Upper lobe of left lung (tissue), 6 donors: ENCODE results near the gene PIGP. TPM values are rescaled to one million over a fixed set of nuclear protein-coding genes. Genes with fewer than 3 reads are reported as not detected.

Experiments used
- ATAC-seq, 2 donors: fragments of 200-7000 bp; cut with Tn5 transposase; one replicate each; pipeline ENCODE4 v1.9.1; 2022; ENCODE audit warnings: mild to moderate bottlenecking in 2 of 2, moderate library complexity in 2 of 2; ENCODE audit not compliant: low FRiP score in 2 of 2
- DNase-seq, 2 donors: peaks; one replicate each; pipeline ENCODE4 v3.0.0-alpha.2; 2019 to 2020
- H3K27ac ChIP-seq, 4 donors: fragments of 200-600 bp; sonication (generic); one replicate each; pipeline ENCODE4 v1.5.1; 2016 to 2019
- H3K27me3 ChIP-seq, 4 donors: fragments of 200-600 bp; sonication (generic); one replicate each; pipeline ENCODE4 v1.5.1; 2017 to 2019
- H3K36me3 ChIP-seq, 4 donors: fragments of 200-600 bp; sonication (generic); one replicate each; pipeline ENCODE4 v1.5.1; 2016 to 2019
- H3K4me1 ChIP-seq, 4 donors: fragments of 200-600 bp; sonication (generic); one replicate each; pipeline ENCODE4 v1.5.1; 2018 to 2019
- H3K4me3 ChIP-seq, 4 donors: fragments of 200-600 bp; sonication (generic); one replicate each; pipeline ENCODE4 v1.5.1; 2017 to 2019; ENCODE audit warnings: mild to moderate bottlenecking in 2 of 4, moderate library complexity in 1 of 4
- H3K9me3 ChIP-seq, 4 donors: fragments of 200-600 bp; sonication (generic); one replicate each; pipeline ENCODE4 v1.5.1; 2018 to 2019
- CTCF ChIP-seq, 6 experiments: fragments of 450-650 bp in 4 of 6; fragments of 200-600 bp in 2 of 6; sonication (generic) in 2 of 6; IDR thresholded peaks; one replicate each; pipeline ENCODE4 v1.5.1; 2016 to 2019; ENCODE audit warnings: antibody characterized with exemption in 6 of 6
- EP300 ChIP-seq, 4 donors: sonication (generic); formaldehyde crosslinking; IDR thresholded peaks; one replicate each; pipeline ENCODE4 v1.5.1; 2017; ENCODE audit warnings: antibody characterized with exemption in 4 of 4, control low read depth in 2 of 4
- POLR2A ChIP-seq, 4 donors: fragments of 450-650 bp; IDR thresholded peaks; one replicate each; pipeline ENCODE4 v1.5.1; 2016 to 2017; ENCODE audit warnings: antibody characterized with exemption in 4 of 4, mild to moderate bottlenecking in 2 of 4
- POLR2AphosphoS5 ChIP-seq, 2 donors: sonication (generic); formaldehyde crosslinking; IDR thresholded peaks; one replicate each; pipeline ENCODE4 v1.5.1; 2017; ENCODE audit warnings: antibody characterized with exemption in 2 of 2
- WGBS, 2 donors: methylation state at CpG; one replicate each; pipeline ENCODE4 v1.1.5; 2017 to 2018; 5-methylcytosine and 5-hydroxymethylcytosine counted together
- total RNA-seq, 6 donors: library from RNA; depleted of rRNA in 4 of 6; stranded (reverse); fragments of >200 nt in 4 of 6; gene quantifications; one replicate each; pipeline versions ENCODE4 v1.1.0 to v1.2.1, GENCODE V29; 2016 to 2021
- donor health status: DM: no; HTN: no; CAD: no; lungs with moderate emphysema.
- donor health status: DM: no; HTN: yes; CAD: no; lungs with severe emphysema.

The PIGP gene
- total RNA-seq, 6 donors from 2014 or later, result 3.1 to 33.1 (median 12.6) TPM

GRCh38 chr21:37062593-37062935, 10.3 kb downstream of the PIGP start:
- no peaks in the 10 kb centered on the region for H3K9me3 ChIP-seq
- peaks cover 0 to 13% (median 3%) of the 10 kb centered on the region in 4 donors for H3K36me3 ChIP-seq
- H3K27ac ChIP-seq, result no peak overlapping the region
- TF ChIP-seq POLR2AphosphoS5 (IDR thresholded peaks at IDR 0.05), result no peak
- no peak for TF ChIP-seq EP300 (IDR thresholded peaks at IDR 0.05)
- TF ChIP-seq POLR2A (IDR thresholded peaks at IDR 0.05), result no peak
- no peak for TF ChIP-seq CTCF (IDR thresholded peaks at IDR 0.05)
- ATAC-seq (no peak), DNase-seq (no peak)
- H3K27me3 ChIP-seq, result no peaks in the 10 kb centered on the region
- peaks cover 0 to 8% (median 2%) of the 10 kb centered on the region in 4 donors for H3K4me1 ChIP-seq
- H3K4me3 ChIP-seq, result no peak overlapping the region
- WGBS, 2 donors, result 85 to 91% methylated on average over 6 of the region's 6 CpGs

- Histone ChIP-seq H3K4me1 (peaks cover 0 to 8% (median 2%) of the 10 kb centered on the region in 4 donors), H3K9me3 (no peaks in the 10 kb centered on the region), H3K27ac (no peak overlapping the region), H3K4me3 (no peak overlapping the region), H3K27me3 (no peaks in the 10 kb centered on the region), H3K36me3 (peaks cover 0 to 13% (median 3%) of the 10 kb centered on the region in 4 donors)
- ATAC-seq (no peak), DNase-seq (no peak)
- WGBS, 2 donors, result 72 to 84% methylated on average over 7 of the region's 7 CpGs
- no peak for TF ChIP-seq POLR2A (IDR thresholded peaks at IDR 0.05)
- no peak for TF ChIP-seq POLR2AphosphoS5 (IDR thresholded peaks at IDR 0.05)
- no peak for TF ChIP-seq EP300 (IDR thresholded peaks at IDR 0.05)
- no peak for TF ChIP-seq CTCF (IDR thresholded peaks at IDR 0.05)
Observed at GRCh38 chr21:37061926-37062592, 10.8 kb downstream of the PIGP start.

GRCh38 chr21:37060296-37060695, 12.6 kb downstream of the PIGP start:
- H3K27me3 ChIP-seq, result no peaks in the 10 kb centered on the region
- DNase-seq, result peak in 1 of 2 donors; percentile 75
- no peak overlapping the region for H3K4me3 ChIP-seq
- ATAC-seq, result peak; percentile 89 to 90
- no peaks in the 10 kb centered on the region for H3K9me3 ChIP-seq
- WGBS, 2 donors, result 93 to 100% methylated on average over 1 of the region's 1 CpG
- TF ChIP-seq POLR2AphosphoS5 (IDR thresholded peaks at IDR 0.05), result peak in 1 of 2 donors; percentile 31
- no peak for TF ChIP-seq EP300 (IDR thresholded peaks at IDR 0.05)
- H3K27ac ChIP-seq, result no peak overlapping the region
- peaks cover 0 to 8% (median 2%) of the 10 kb centered on the region in 4 donors for H3K4me1 ChIP-seq
- H3K36me3 ChIP-seq, result peaks cover 0 to 4% (median under 1%) of the 10 kb centered on the region in 4 donors

- no peaks in the 10 kb centered on the region for H3K27me3 ChIP-seq
- TF ChIP-seq POLR2AphosphoS5 (IDR thresholded peaks at IDR 0.05), result no peak
- TF ChIP-seq CTCF (IDR thresholded peaks at IDR 0.05), result no peak
- no peak for TF ChIP-seq POLR2A (IDR thresholded peaks at IDR 0.05)
- TF ChIP-seq EP300 (IDR thresholded peaks at IDR 0.05), result no peak
- DNase-seq, result no peak
- no peaks in the 10 kb centered on the region for H3K9me3 ChIP-seq
- ATAC-seq, result no peak
- H3K4me1 ChIP-seq, result peaks cover 0 to 8% (median 2%) of the 10 kb centered on the region in 4 donors
- no peaks in the 10 kb centered on the region for H3K36me3 ChIP-seq
- H3K27ac ChIP-seq, result no peak overlapping the region
- H3K4me3 ChIP-seq, result no peak overlapping the region
- WGBS, 2 donors, result 65 to 83% methylated on average over 5 of the region's 5 CpGs
Observed at GRCh38 chr21:37059181-37059580, 13.7 kb downstream of the PIGP start.

- TF ChIP-seq EP300 (IDR thresholded peaks at IDR 0.05), result no peak
- no peaks in the 10 kb centered on the region for H3K36me3 ChIP-seq
- no peak overlapping the region for H3K4me3 ChIP-seq
- no peaks in the 10 kb centered on the region for H3K27me3 ChIP-seq
- no peaks in the 10 kb centered on the region for H3K9me3 ChIP-seq
- H3K27ac ChIP-seq, result no peak overlapping the region
- peaks cover 0 to 8% (median 2%) of the 10 kb centered on the region in 4 donors for H3K4me1 ChIP-seq
- WGBS, 2 donors, result 53 to 54% methylated on average over 2 of the region's 2 CpGs
- ATAC-seq (peak in 1 of 2 donors; percentile 45), DNase-seq (no peak)
Observed at GRCh38 chr21:37058261-37058660, 14.6 kb downstream of the PIGP start.

- ATAC-seq, result no peak
- 90 to 93% methylated on average over 7 of the region's 7 CpGs for WGBS, 2 donors
Observed at GRCh38 chr21:37057614-37058013, 15.3 kb downstream of the PIGP start.

More at GRCh38 chr21:37057614-37058013, 15.3 kb downstream of the PIGP start:
- Histone ChIP-seq H3K27me3 (no peaks in the 10 kb centered on the region), H3K4me3 (no peak overlapping the region), H3K9me3 (no peaks in the 10 kb centered on the region), H3K27ac (no peak overlapping the region), H3K36me3 (no peaks in the 10 kb centered on the region), H3K4me1 (peaks cover 0 to 8% (median 2%) of the 10 kb centered on the region in 4 donors)
- no peak for TF ChIP-seq EP300 (IDR thresholded peaks at IDR 0.05)
- DNase-seq, result no peak
